ENCODE results near the gene POLR2J.

DNA sequence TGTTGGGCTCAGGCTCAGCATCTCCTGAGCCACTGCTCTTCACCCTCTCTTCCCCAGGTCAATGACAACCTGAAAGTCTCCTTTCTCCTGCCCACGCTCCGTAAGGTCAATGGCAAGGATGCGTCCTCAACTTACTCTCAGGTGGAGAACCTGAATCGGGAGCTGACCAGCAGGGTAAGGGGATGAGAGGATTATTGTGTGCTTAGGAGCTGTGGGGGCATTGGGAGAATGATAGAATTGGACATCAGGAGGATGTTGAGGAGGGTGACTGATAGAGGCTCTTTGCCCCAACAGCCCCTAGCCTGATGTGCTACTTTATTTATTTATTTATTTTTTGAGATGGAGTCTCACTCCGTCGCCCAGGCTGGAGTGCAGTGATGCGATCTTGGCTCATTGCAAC is 12.6 kb downstream of the POLR2J start:
- no peak for TF ChIP-seq CTCF (IDR thresholded peaks at IDR 0.05)
- TF ChIP-seq POLR2AphosphoS5 (IDR thresholded peaks at IDR 0.05): no peak
